Activated CD8-positive, alpha-beta memory T cell treated with anti-CD3 and anti-CD28 coated beads, Interleukin-2, amount 50 U/mL, for 48 hours (primary cell): ENCODE measurements around the gene PEX12.
"Not testable (repeated sequence)": the region's sequence is repeated elsewhere in the genome, so short reads cannot be mapped to it uniquely, and the experiment has no call there.

ENCODE experiments used
- DNase-seq: peaks from one replicate; pipeline ENCODE4 v3.0.0-alpha.2; 2020

The PEX12 gene

DNA sequence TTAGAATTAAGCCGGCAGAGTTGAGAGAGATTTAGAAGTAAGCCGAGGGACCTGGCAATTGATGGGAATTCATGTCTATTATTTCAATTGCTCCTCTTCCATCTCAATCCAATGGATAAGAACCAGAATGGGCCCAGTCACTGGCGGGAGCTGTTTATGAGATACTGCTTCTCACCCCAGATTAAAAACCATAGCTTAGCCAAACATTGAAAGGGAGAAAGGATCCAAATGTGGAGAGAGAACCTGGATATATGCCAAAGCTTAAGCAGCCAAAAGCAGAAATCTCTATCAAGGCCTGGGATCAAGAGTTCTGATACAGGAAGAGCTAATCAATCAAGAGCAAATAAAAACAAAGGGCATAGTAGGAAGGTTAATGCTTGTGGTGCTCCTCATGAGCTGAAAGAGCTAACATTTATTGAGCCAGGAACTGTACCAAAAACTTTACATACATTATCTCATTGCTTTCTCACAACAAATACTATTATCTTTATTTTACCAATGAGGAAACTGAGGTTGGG lies 43.7 kb downstream of the PEX12 start:
- no peak for DNase-seq

DNA sequence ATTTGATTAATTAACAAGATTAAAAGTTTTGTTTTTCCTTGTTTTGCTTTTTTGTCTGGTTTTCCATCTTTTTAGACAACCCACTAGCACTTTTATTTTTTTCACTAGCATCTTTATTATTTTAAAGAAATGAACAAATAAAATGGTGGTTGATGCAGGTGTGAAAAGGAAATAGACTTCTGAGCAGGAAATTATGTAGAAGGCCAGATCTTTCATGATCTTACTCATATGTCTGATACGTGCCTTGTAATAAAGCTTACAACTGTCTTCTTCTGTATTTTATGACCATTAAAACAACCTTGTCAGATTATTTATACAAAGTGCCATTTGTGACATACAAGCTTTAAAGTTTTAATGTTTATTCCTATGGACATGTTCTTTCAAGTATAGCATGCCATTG lies 47.2 kb downstream of the PEX12 start:
- no peak for DNase-seq

DNA sequence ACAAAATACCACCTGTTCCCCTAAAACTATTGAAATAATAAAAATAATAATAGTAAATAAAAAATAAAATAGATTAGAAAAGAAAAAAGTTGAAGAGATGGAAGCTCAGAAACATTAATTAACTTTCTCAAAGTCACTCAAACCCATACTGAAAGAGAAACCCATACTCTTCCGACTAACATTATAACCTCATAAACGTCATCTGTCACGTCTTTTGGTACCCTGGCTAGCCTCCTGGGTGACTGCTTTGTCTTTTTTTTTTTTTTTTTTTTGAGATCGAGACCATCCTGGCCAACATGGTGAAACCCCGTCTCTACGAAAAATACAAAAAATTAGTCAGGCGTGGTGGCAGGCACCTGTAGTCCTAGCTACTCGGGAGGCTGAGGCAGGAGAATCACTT lies 48.5 kb downstream of the PEX12 start:
- DNase-seq = no peak

DNA sequence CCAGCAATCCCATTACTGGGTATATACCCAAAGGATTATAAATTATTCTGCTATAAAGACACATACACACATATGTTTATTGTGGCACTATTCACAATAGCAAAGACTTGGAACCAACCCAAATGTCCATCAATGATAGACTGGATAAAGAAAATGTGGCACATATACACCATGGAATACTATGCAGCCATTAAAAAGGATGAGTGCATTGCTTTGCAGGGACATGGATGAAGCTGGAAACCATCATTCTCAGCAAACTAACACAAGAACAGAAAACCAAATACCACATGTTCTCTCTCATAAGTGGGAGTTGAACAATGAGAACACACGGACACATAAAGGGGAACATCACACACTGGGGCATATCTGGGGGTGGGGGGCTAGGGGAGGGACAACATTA lies 49.0 kb downstream of the PEX12 start:
- DNase-seq = not testable (repeated sequence)
